GM13976 (cell line): ENCODE data around the gene UBE2O.

ENCODE experiments used
- DNase-seq: peaks from one replicate; pipeline ENCODE4 v3.0.0; 2012; ENCODE audit warnings: low spot score
- in situ Hi-C: fragments of 300-500 bp; cut with MboI; formaldehyde crosslinking; loops from one replicate; pipeline ENCODE4 v1.12.0; 2022; ENCODE audit warnings: low sequenced_read_pairs, mixed read lengths, inconsistent platforms; ENCODE audit not compliant: unreplicated experiment
- TF ChIP-seq, protein P1 (sequence below): IDR thresholded peaks from 2 replicates; pipeline ENCODE4 v1.5.1; 2012; ENCODE audit warnings: borderline replicate concordance, mild to moderate bottlenecking; ENCODE audit not compliant: insufficient read depth; ENCODE audit errors: extremely low read depth, missing control alignments, control extremely low read depth

UBE2O gene

GRCh38 chr17:76484228-76484725 is 31.3 kb upstream of the UBE2O start:
- DNase-seq, result no peak
- in situ Hi-C loops, result no loop called here
- TF ChIP-seq, protein P1, sequence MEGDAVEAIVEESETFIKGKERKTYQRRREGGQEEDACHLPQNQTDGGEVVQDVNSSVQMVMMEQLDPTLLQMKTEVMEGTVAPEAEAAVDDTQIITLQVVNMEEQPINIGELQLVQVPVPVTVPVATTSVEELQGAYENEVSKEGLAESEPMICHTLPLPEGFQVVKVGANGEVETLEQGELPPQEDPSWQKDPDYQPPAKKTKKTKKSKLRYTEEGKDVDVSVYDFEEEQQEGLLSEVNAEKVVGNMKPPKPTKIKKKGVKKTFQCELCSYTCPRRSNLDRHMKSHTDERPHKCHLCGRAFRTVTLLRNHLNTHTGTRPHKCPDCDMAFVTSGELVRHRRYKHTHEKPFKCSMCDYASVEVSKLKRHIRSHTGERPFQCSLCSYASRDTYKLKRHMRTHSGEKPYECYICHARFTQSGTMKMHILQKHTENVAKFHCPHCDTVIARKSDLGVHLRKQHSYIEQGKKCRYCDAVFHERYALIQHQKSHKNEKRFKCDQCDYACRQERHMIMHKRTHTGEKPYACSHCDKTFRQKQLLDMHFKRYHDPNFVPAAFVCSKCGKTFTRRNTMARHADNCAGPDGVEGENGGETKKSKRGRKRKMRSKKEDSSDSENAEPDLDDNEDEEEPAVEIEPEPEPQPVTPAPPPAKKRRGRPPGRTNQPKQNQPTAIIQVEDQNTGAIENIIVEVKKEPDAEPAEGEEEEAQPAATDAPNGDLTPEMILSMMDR, result no peak

DNA sequence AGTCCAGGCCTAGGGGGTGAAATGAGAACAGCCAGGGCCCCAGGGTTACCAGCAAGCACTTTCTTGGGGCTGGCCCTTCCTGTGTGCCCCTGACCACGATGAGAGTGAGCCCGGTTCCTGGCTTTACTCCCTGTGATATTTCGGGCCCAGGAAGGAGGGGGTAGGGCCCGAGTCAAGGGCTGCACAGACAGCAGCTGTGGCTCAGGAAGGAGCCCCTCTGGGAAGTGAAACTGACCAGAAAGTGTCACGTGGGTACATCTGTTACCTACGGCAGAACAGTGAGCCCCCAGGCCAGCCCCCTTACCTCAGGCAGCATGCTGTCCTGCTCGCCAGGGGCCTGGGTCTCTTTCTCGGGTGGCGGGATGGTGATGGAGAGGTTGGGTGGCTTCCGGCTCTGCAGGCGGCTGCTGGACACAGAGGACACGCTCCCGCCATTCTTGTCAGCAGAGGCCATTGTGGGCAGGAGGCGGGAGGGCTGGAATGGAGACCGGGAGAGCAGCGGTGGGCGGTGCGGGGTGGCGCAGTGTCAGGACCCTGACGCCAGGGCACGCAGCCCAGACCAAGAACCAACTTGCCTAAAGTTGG is 28.2 kb upstream of the UBE2O start:
- TF ChIP-seq, protein P1, result no peak
- peak; percentile 82 for DNase-seq

DNA sequence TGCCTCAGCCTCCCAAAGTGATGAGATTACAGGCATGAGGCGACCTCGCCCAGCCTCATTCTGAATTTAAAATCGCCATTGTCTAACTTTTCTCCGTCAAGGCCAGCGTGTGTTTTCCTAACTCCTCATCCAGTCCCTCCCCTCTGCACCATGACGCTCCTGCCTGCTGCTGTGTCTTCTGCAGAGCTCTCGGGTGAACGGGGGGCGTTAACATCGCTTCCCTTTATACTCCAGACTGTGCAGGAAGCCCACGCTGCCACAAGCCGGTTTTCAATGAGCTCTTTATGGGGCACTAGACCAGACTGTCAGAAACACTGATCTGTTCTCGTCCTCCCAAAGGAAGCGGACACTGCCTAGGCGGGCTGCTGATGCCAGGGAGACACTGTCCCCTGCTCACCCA is 27.7 kb upstream of the UBE2O start:
- in situ Hi-C loops, result no loop called here
- peak; percentile 60 for DNase-seq
- TF ChIP-seq, protein P1, result no peak

More for the DNA sequence above, 28.2 kb upstream of the UBE2O start:
- in situ Hi-C loops, result no loop called here

DNA sequence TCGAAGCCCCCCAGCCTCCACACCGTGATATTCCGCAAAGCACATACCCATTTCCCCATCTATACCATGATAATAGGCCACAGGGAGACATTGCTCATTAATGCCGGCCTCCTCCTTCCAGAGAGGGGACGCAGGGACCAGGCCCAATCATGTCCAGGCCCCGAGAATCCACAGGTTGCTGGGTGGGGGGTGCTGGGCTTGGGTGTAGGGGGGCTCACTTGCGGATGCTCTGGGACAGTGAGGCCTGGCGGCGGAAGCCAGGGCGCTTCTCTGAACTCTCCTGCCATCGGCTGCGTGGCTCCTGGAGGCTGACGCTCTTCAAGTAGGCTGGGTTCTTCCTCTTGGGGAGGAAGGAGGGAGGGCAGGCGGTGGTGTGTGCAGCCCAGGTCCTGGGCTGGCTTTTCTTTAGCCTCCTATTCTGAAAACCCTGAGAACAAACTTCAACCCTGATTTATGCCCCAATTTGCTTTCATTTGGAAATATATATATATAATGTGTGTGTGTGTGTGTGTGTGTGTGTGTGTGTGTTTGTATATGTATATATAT is 26.6 kb upstream of the UBE2O start:
- in situ Hi-C loops, result no loop called here
- no peak for DNase-seq
- TF ChIP-seq, protein P1, result no peak

DNA sequence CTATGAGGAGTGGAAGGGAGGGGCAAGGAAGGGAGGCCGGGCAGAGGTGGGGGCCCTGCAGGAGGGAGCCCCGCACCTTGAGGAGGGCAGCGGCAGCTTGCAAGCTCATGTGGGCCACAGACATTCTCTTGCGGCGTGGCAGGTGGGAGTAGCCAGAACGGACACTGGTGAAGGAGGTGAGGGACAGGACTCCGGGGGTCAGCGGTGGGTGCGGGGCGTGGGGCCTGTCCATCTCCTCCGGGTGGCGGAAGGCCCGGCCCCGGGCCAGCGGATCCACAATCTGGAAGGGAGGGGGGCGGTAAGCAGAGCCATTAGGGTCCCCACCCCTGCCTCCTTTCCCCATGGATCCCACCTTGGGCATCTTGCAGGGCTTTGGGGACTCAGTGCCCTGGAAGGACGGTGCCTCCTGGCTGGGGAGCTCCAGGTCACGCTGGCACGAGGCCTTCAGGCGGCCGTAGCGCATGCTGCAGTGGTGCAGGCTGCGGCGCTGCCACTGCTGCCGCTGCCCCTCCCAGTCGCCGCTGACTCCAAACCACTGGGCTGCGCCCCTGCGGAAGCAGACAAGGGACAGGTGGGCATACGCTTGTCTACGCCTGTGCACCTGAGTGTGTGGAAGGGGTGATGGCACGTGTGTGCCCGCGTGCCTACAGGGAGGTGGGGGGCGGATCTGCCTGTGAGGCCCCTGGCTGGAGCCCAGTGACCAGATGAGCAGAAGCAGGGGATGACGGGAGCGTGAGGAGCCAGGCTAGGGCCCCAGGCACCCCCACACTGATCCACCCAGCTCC is 26.0 kb upstream of the UBE2O start:
- TF ChIP-seq, protein P1, result no peak
- no peak for DNase-seq
- in situ Hi-C loops, result no loop called here

GRCh38 chr17:76478097-76478496 is 25.1 kb upstream of the UBE2O start:
- TF ChIP-seq, protein P1, result no peak
- in situ Hi-C loops, result no loop called here
- no peak for DNase-seq
